Measurements from ENCODE around the gene PHACTR1.

DNA sequence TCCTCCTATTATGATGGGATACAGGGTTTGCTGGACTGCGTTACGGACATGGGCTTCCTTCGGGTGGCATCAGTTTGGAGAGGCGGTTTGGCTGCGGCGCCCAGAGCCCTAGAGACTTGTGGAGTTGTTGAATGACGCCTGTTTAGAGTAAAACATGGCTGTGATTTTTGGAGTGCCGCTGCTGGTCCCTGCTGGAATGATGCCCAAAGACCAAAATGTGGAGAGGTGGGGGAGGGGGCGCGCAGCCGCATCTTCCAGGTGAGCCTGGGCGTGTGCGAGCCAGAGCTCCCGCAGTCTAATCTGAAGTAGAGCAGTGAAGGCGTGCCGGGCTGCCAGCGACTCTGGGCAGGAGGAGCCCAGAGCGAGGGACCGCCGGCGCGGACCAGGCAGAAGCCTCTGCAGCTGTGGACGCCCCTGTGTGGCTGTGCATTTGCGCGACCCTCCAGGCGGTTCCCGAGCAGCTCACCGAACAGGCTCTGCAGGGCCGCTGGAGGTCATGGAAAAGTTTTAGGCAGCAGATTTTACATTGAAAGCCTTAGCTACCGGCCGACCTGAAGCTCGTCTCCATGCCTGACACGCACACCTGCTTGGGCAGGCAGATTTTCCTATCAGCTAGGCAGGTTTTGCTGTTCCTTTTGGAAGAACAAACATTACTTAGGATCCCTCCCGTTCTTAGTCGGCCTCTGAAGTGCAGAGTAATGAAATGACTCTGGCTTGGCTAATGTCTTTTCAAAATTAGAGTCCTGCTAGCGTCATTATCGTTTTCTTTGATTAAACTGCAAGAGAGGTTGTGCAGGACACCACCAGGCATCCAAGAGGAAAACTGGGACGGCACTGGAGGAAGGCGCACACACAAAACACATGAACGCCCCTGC is 298.2 kb downstream of the PHACTR1 start:
- TF ChIP-seq, protein P1, sequence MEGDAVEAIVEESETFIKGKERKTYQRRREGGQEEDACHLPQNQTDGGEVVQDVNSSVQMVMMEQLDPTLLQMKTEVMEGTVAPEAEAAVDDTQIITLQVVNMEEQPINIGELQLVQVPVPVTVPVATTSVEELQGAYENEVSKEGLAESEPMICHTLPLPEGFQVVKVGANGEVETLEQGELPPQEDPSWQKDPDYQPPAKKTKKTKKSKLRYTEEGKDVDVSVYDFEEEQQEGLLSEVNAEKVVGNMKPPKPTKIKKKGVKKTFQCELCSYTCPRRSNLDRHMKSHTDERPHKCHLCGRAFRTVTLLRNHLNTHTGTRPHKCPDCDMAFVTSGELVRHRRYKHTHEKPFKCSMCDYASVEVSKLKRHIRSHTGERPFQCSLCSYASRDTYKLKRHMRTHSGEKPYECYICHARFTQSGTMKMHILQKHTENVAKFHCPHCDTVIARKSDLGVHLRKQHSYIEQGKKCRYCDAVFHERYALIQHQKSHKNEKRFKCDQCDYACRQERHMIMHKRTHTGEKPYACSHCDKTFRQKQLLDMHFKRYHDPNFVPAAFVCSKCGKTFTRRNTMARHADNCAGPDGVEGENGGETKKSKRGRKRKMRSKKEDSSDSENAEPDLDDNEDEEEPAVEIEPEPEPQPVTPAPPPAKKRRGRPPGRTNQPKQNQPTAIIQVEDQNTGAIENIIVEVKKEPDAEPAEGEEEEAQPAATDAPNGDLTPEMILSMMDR (IDR thresholded peaks at IDR 0.05): no peak
- TF ChIP-seq POLR2A (IDR thresholded peaks at IDR 0.05) (no peak), POLR2AphosphoS5 (IDR thresholded peaks at IDR 0.05) (no peak), EP300 (IDR thresholded peaks at IDR 0.05) (no peak)

Measured in stomach (tissue), 4 donors.